HEK293T (cell line): ENCODE measurements around the gene SLC32A1.

Source experiments
- BHLHE40 ChIP-seq: fragments of 450-650 bp; IDR thresholded peaks from 2 replicates; pipeline ENCODE4 v1.6.1; 2016; ENCODE audit warnings: mild to moderate bottlenecking, moderate library complexity, borderline replicate concordance
- CTBP1 ChIP-seq: fragments of 450-650 bp; IDR thresholded peaks from 2 replicates; pipeline ENCODE4 v1.6.1; 2016; ENCODE audit warnings: borderline replicate concordance
- FOXA1 ChIP-seq: fragments of 450-650 bp; IDR thresholded peaks from 2 replicates; pipeline ENCODE4 v1.6.1; 2016; ENCODE audit warnings: mild to moderate bottlenecking
- FOXK2 ChIP-seq: fragments of 450-650 bp; IDR thresholded peaks from 2 replicates; pipeline ENCODE4 v1.6.1; 2016; ENCODE audit warnings: mild to moderate bottlenecking
- FOXM1 ChIP-seq: fragments of 450-650 bp; IDR thresholded peaks from 2 replicates; pipeline ENCODE4 v1.6.1; 2017; ENCODE audit warnings: mild to moderate bottlenecking, borderline replicate concordance
- HDGF ChIP-seq: fragments of 450-650 bp; IDR thresholded peaks from 2 replicates; pipeline ENCODE4 v1.6.1; 2017; ENCODE audit warnings: antibody characterized with exemption, borderline replicate concordance
- L3MBTL2 ChIP-seq: fragments of 450-650 bp; conservative IDR thresholded peaks from 2 replicates; pipeline ENCODE4 v1.6.1; 2016; ENCODE audit warnings: mild to moderate bottlenecking
- LEF1 ChIP-seq: fragments of 450-650 bp; IDR thresholded peaks from 2 replicates; pipeline ENCODE4 v1.6.1; 2017; ENCODE audit warnings: mild to moderate bottlenecking, borderline replicate concordance
- NFRKB ChIP-seq: fragments of 450-650 bp; IDR thresholded peaks from 2 replicates; pipeline ENCODE4 v1.6.1; 2016; ENCODE audit warnings: mild to moderate bottlenecking, moderate library complexity
- SP1 ChIP-seq: fragments of 450-650 bp; IDR thresholded peaks from 2 replicates; pipeline ENCODE4 v1.6.1; 2017
- TARDBP ChIP-seq: fragments of 450-650 bp; IDR thresholded peaks from 2 replicates; pipeline ENCODE4 v1.6.1; 2016

DNA sequence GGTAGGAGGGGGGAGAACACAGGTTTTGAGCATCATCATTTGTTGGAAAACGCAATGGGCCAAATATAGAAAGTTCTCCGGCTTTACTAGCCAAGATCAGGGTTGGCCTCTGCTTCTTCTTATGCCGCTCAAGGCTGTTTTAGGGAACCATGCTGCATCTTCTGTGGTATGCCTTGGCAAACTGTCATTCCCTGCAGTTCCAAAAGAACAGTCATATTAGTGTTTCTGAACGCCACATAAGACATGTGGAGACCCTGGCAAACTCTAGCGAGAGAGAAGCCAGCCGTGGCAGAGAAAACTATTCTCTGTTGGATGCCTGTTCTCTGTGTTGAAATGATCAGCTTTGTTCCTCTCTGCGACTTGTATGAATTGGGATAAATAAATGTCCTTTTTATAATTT, 34.8 kb downstream of the SLC32A1 start:
- TF ChIP-seq BHLHE40, result no peak
- no peak for TF ChIP-seq SP1
- TF ChIP-seq FOXK2, result no peak
- TF ChIP-seq NFRKB, result no peak
- TF ChIP-seq FOXA1, result no peak
- TF ChIP-seq TARDBP, result no peak
- no peak for TF ChIP-seq HDGF
- TF ChIP-seq FOXM1, result no peak
- no peak for TF ChIP-seq LEF1
- TF ChIP-seq L3MBTL2, result no peak
- TF ChIP-seq CTBP1, result no peak
